WTC11 (cell line): Measurements from ENCODE around the gene COBL. TPM values are rescaled to one million over a fixed set of nuclear protein-coding genes. Genes with fewer than 3 reads are reported as not detected.

Experiments used
- ATAC-seq: fragments of 200-7000 bp; cut with Tn5 transposase; 2 replicates; pipeline ENCODE4 v1.10.0; 2021; ENCODE audit warnings: mild to moderate bottlenecking, moderate library complexity
- CTCF ChIA-PET: fragments of 300-600 bp; sonication (Branson Sonifier 250); formaldehyde crosslinking; loops from one replicate; lab custom pipeline; 2021; ENCODE audit warnings: antibody characterized with exemption; lab: Charles Lee
- POLR2A ChIA-PET: fragments of 350-600 bp; sonication (Branson Sonifier 250); formaldehyde crosslinking; loops from one replicate; lab custom pipeline; 2021; ENCODE audit warnings: antibody characterized with exemption; lab: Charles Lee
- DNase-seq: peaks from one replicate; pipeline ENCODE4 v3.0.0; 2021; ENCODE audit warnings: low spot score
- H3K27ac Mint-ChIP-seq: 2 replicates; pipeline ENCODE4 v1.8.0; 2021; ENCODE audit warnings: mixed read lengths
- H3K27me3 Mint-ChIP-seq: 2 replicates; pipeline ENCODE4 v1.8.0; 2021; ENCODE audit warnings: low read depth, mild to moderate bottlenecking, moderate library complexity, mixed read lengths
- H3K36me3 Mint-ChIP-seq: 2 replicates; pipeline ENCODE4 v1.8.0; 2021; ENCODE audit warnings: mixed read lengths
- H3K4me1 Mint-ChIP-seq: 2 replicates; pipeline ENCODE4 v1.8.0; 2022; ENCODE audit warnings: mixed read lengths
- H3K4me3 Mint-ChIP-seq: 2 replicates; pipeline ENCODE4 v1.8.0; 2021; ENCODE audit warnings: mild to moderate bottlenecking, moderate library complexity, mixed read lengths
- H3K9me3 Mint-ChIP-seq: 2 replicates; pipeline ENCODE4 v1.8.0; 2021; ENCODE audit warnings: mixed read lengths
- ATF2 ChIP-seq: sonication (generic); formaldehyde crosslinking; IDR thresholded peaks from 2 replicates; pipeline ENCODE4 v1.8.1; 2022; ENCODE audit warnings: low read depth, missing genetic modification reagents, borderline replicate concordance
- CBFB ChIP-seq: sonication (generic); formaldehyde crosslinking; IDR thresholded peaks from 2 replicates; pipeline ENCODE4 v1.8.1; 2022; ENCODE audit warnings: mild to moderate bottlenecking, low read depth, missing genetic modification reagents
- ESRRA ChIP-seq: sonication (generic); formaldehyde crosslinking; IDR thresholded peaks from 2 replicates; pipeline ENCODE4 v1.8.1; 2022; ENCODE audit warnings: mild to moderate bottlenecking, missing genetic modification reagents, borderline replicate concordance
- ETV6 ChIP-seq: sonication (generic); formaldehyde crosslinking; IDR thresholded peaks from 2 replicates; pipeline ENCODE4 v1.8.1; 2022; ENCODE audit warnings: mild to moderate bottlenecking, missing genetic modification reagents
- FOXK1 ChIP-seq: sonication (generic); formaldehyde crosslinking; IDR thresholded peaks from 2 replicates; pipeline ENCODE4 v1.8.0; 2022; ENCODE audit warnings: mild to moderate bottlenecking, moderate library complexity, missing genetic modification reagents
- GABPB1 ChIP-seq: sonication (generic); formaldehyde crosslinking; IDR thresholded peaks from 2 replicates; pipeline ENCODE4 v1.8.1; 2023; ENCODE audit warnings: mild to moderate bottlenecking, missing genetic modification reagents
- IRF1 ChIP-seq: sonication (generic); formaldehyde crosslinking; IDR thresholded peaks from 2 replicates; pipeline ENCODE4 v1.8.0; 2023; ENCODE audit warnings: missing genetic modification reagents
- KAT7 ChIP-seq: sonication (generic); formaldehyde crosslinking; IDR thresholded peaks from 2 replicates; pipeline ENCODE4 v1.8.1; 2023; ENCODE audit warnings: missing genetic modification reagents, mild to moderate bottlenecking, borderline replicate concordance
- MXD4 ChIP-seq: fragments of 250-450 bp; sonication (Bioruptor Pico); IDR thresholded peaks from 2 replicates; pipeline ENCODE4 v1.8.0; 2021; ENCODE audit warnings: mild to moderate bottlenecking, moderate library complexity, borderline replicate concordance
- NFATC4 ChIP-seq: fragments of 250-450 bp; sonication (Bioruptor Pico); IDR thresholded peaks from 2 replicates; pipeline ENCODE4 v1.9.0; 2021; ENCODE audit warnings: mild to moderate bottlenecking
- NFE2L1 ChIP-seq: sonication (generic); formaldehyde crosslinking; IDR thresholded peaks from 2 replicates; pipeline ENCODE4 v1.8.1; 2023; ENCODE audit warnings: missing genetic modification reagents
- NR3C1 ChIP-seq: sonication (generic); formaldehyde crosslinking; conservative IDR thresholded peaks from 2 replicates; pipeline ENCODE4 v1.8.1; 2023; ENCODE audit warnings: low read depth, mild to moderate bottlenecking, missing genetic modification reagents
- RELA ChIP-seq: sonication (generic); formaldehyde crosslinking; IDR thresholded peaks from 2 replicates; pipeline ENCODE4 v1.8.1; 2022; ENCODE audit warnings: missing genetic modification reagents, mild to moderate bottlenecking, borderline replicate concordance
- SOX15 ChIP-seq: fragments of 250-450 bp; sonication (Bioruptor Pico); IDR thresholded peaks from 2 replicates; pipeline ENCODE4 v1.9.0; 2021; ENCODE audit warnings: mild to moderate bottlenecking
- USF2 ChIP-seq: sonication (generic); formaldehyde crosslinking; IDR thresholded peaks from 2 replicates; pipeline ENCODE4 v1.8.1; 2023; ENCODE audit warnings: mild to moderate bottlenecking, missing genetic modification reagents, moderate library complexity
- ZNF121 ChIP-seq: sonication (generic); formaldehyde crosslinking; IDR thresholded peaks from 2 replicates; pipeline ENCODE4 v1.8.0; 2023; ENCODE audit warnings: missing genetic modification reagents
- ZNF263 ChIP-seq: sonication (generic); formaldehyde crosslinking; IDR thresholded peaks from 2 replicates; pipeline ENCODE4 v1.8.1; 2022; ENCODE audit warnings: low read depth, mild to moderate bottlenecking, moderate library complexity, missing genetic modification reagents
- ZNF423 ChIP-seq: fragments of 250-450 bp; sonication (Bioruptor Pico); IDR thresholded peaks from 2 replicates; pipeline ENCODE4 v2.1.2; 2022; ENCODE audit warnings: mild to moderate bottlenecking, moderate library complexity
- ZNF532 ChIP-seq: fragments of 250-450 bp; sonication (Bioruptor Pico); IDR thresholded peaks from 2 replicates; pipeline ENCODE4 v1.9.0; 2021; ENCODE audit warnings: mild to moderate bottlenecking, borderline replicate concordance
- total RNA-seq: library from RNA; stranded (reverse); gene quantifications from 3 replicates; pipeline ENCODE4 v1.2.3, GENCODE V29; 2021

The COBL gene
- total RNA-seq, 1 experiment from 2014 or later, result 36.5 TPM

- no peak for DNase-seq
- H3K4me1 Mint-ChIP-seq, result peaks cover 7% of the 10 kb centered on the region
- ChIA-PET POLR2A (interaction anchor here (0.6 kb wide), 1 partner anchor 343 kb away, joined by 3 read pairs; no protein-coding TSS in a partner anchor), CTCF (interaction anchor here (0.8 to 1.4 kb wide), 3 partner anchors 18 to 424 kb away, joined by 3 to 6 read pairs (median 3); no protein-coding TSS in a partner anchor)
- no peak for ATAC-seq
- H3K4me3 Mint-ChIP-seq, result no peak overlapping the region
- no peaks in the 10 kb centered on the region; the same call in 1 of the 2 replicates for H3K27me3 Mint-ChIP-seq
- H3K9me3 Mint-ChIP-seq, result no peaks in the 10 kb centered on the region
- TF ChIP-seq NFE2L1 (no peak), FOXK1 (no peak), CBFB (no peak), ZNF423 (CRISPR knock-in tag) (no peak), GABPB1 (CRISPR knock-in tag) (no peak), KAT7 (CRISPR knock-in tag) (no peak)
- H3K27ac Mint-ChIP-seq, result no peak overlapping the region
- H3K36me3 Mint-ChIP-seq, result peaks cover 7% of the 10 kb centered on the region; the same call in 1 of the 2 replicates
These were observed 297.3 kb downstream of the COBL start for GRCh38 chr7:51019191-51019844.

GRCh38 chr7:51017576-51018535 lies 298.8 kb downstream of the COBL start:
- H3K4me1 Mint-ChIP-seq, result peaks cover 7% of the 10 kb centered on the region
- POLR2A ChIA-PET, result no interaction called here
- no peak overlapping the region for H3K27ac Mint-ChIP-seq
- CTCF ChIA-PET, result no interaction called here
- ATAC-seq (no peak), DNase-seq (no peak)
- no peaks in the 10 kb centered on the region; the same call in 1 of the 2 replicates for H3K27me3 Mint-ChIP-seq
- H3K36me3 Mint-ChIP-seq, result peaks cover 4% of the 10 kb centered on the region; the same call in 1 of the 2 replicates
- no peak overlapping the region for H3K4me3 Mint-ChIP-seq
- H3K9me3 Mint-ChIP-seq, result no peaks in the 10 kb centered on the region
- TF ChIP-seq USF2 (CRISPR knock-in tag) (no peak), ZNF121 (no peak), NFATC4 (CRISPR knock-in tag) (no peak), NR3C1 (CRISPR knock-in tag) (no peak), MXD4 (no peak), ZNF532 (CRISPR knock-in tag) (no peak), ESRRA (CRISPR knock-in tag) (no peak), SOX15 (CRISPR knock-in tag) (no peak), ZNF263 (no peak), ATF2 (CRISPR knock-in tag) (no peak), ETV6 (no peak), IRF1 (no peak), RELA (CRISPR knock-in tag) (no peak)
